Stimulated activated CD8-positive, alpha-beta memory T cell treated with anti-CD3 and anti-CD28 coated beads, Interleukin-15, amount 100 ng/mL, for 48 hours (primary cell): ENCODE measurements around the gene BACE2.

Experiments used
- DNase-seq, 2 donors: peaks; one replicate each; pipeline ENCODE4 v3.0.0-alpha.2; 2020; ENCODE audit warnings: low read depth in 2 of 2

Gene BACE2

DNA sequence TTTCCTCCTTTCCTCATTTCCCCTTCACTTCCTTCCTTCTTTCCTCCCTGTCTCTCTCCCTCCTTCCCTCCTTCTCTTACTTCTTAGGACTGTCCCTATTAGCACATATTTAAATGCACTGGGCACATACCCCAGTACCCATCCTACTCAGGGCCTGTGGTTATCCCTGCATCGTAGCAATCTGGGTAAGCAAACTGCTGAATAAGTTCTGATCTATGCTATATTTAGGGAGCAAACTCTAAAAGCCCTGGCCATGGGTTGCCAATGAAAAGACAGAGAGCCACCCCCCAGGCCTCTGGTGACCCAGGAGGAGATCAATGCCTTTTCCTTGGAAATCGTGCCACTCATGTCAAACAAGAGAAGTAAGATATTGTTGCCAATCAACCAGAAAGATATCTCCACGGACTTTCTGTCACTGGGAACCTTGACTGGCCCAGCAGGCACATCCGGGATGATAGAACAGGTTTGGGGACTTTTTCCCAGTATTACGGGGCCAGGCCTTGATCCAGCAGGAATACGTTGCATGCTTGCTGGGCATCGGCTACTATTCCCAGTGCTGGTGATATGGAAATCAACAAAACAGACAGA lies 154.0 kb downstream of the BACE2 start:
- no peak for DNase-seq

DNA sequence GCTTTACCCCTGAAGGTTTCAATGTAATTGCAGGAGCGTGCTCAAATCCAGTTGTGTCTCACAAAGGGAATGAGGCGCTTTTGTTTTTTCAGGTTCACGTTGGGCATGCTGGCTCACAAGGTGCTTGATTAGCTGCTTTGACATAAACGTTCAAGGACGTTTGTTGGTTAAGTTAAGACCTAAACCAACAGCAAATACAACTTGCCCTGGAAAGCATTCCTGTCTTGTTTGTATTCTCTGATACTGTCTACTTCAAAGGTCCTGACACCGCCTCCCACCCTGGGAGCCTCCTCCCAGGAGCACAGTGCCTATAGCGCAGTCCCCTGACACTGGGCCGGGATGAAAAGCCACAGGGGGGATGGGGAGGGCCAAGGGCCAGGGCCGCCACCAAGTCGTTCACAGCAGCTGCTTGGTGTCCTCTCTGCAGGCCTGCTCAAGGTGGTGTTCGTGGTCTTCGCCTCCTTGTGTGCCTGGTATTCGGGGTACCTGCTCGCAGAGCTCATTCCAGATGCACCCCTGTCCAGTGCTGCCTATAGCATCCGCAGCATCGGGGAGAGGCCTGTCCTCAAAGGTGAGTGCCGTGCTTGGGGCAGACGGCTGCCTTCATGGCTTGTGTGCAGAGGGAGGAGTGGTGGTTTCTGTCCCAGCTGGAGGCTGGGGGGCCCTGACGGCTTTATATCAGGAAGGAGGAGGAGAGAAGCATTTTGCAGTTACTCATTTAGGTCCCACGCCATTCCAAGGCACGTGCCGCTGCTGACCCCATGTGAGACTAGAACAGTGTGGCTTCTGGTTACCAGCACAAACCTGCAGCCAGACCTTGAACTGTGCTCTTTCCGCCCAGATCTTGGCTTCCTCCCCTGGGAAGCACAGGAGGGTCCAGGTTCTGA lies 154.8 kb downstream of the BACE2 start:
- DNase-seq, result no peak

DNA sequence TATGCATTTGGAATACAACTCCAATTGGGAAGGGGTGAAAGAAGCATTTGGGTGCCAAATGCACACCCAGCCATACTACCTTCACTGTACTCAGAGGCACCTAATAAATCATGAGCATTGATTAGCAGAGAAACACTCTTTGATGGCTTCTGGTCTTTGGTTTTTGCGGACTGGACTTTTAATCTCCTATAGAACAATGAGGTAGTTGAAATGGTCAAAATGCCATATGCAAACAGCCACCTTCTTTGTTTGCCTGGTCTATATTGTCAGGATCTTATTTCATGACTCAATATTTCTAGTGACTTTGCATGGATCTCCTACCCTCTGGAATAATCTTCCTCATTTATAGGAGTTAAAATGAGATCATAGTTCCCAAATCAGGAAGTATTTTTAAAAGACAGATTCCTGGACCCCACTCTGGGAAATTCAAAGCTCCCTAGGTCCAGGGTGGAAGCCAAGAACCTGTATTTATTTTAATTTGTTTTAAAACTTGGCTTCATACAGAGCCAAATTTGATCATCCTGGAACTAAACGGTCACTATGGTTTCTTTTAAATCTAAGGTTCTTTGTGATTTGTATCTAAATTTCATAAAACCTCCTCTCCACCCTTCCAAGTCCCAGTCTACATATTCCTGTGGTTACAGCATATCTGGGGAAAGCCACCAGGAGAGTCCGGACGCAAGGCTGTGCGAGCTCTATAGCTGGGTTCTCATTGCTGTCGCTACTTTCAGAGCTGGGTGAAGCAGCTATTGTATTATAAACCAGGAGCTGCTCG lies 157.4 kb downstream of the BACE2 start:
- no peak for DNase-seq

DNA sequence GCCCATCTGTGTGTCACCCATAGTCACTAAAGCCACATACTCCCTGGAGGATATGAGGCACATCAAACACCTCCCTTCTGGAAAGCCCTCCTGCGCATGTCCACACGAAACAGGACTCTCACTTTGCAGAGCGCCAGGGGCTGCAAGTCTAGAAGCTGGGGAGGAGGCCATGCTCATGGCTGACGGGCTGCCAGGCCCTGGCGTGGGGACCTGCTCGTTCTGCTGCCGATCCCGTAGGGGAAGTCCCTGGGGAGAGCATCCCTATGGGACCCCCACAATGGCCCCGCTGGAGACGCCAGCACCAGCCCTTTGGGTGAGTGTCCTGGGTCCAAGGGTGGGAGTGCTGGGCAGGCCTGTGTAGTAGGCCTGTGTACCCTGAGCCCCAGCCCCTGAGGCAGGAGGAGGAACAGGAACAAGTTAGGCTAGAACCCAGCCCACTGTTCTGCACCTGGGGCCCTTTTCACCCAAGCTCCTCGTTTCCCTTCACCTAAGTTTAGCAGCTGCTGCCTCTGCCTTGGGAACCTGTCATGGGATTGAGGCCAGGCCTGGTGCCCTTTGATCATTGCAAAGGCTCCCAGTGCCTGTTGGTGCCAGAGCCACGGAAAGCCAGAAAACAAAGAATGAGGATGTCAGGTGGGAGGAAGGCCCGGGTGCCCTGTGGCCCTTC lies 158.6 kb downstream of the BACE2 start:
- no peak for DNase-seq

DNA sequence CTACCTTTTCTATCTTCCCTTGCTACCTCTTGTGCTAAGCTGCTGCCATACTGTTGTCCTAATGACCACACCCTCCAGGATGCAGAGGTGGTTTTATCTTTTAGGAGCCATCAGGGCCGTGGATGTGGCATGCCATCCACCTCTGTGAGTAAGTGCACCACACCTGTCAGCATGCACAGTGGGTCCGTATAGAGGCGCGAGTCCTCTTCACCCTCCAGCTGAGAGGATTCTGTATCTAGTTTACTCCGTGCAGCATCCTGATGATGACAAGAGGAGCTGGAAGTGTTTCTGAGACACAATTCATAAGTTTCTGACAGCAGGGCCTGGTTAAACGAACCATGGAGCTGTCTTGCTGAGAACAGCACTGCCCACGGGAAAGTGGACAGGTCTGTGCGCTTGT lies 159.8 kb downstream of the BACE2 start:
- DNase-seq, result no peak

DNA sequence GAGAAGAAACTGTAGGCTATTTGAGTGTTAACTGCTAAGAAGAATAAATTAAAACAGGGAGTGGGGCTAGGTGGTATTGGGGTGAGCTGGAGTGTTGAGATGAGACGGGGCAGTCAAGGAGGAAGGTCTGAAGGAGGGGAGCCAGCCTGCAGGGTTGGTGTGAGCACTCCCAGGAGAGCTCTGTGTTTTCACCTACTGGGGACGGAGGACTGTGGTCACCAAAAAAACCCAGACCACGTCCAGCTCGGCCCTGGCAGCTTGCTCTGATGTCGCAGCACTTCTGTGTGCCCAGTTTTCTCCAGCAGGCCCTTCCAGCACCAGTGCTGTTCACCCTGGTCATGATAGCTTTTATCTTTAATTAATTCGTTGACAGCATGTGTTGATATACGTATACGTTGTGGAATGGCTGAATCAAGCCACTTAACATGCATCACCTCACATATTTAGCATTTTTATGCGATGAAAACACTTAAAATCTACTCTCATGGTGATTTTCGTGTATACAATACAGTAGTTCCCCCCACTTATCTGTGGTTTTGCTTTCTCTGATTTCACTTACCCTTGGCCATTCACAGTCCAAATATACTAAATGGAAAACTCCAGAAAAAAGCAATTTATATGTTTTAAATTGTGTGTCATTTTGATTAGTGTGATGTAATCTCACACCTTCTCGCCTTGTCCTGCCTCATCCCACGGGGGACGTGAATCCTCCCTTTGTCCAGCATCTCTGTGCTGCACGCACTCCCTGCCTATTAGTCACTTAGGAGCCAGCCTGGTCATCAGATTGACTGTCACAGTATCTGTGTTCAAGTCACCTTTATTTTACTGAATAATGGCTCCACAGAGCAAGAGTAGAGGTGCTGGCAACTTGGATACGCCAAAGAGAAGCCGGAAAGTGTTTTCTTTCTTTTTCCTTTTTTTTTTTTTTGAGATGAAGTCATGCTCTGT lies 161.0 kb downstream of the BACE2 start:
- DNase-seq, result no peak
